Measurements from ENCODE around the gene PYGB.
"Not testable (repeated sequence)": the region's sequence is repeated elsewhere in the genome, so short reads cannot be mapped to it uniquely, and the experiment has no call there.

The PYGB gene

DNA sequence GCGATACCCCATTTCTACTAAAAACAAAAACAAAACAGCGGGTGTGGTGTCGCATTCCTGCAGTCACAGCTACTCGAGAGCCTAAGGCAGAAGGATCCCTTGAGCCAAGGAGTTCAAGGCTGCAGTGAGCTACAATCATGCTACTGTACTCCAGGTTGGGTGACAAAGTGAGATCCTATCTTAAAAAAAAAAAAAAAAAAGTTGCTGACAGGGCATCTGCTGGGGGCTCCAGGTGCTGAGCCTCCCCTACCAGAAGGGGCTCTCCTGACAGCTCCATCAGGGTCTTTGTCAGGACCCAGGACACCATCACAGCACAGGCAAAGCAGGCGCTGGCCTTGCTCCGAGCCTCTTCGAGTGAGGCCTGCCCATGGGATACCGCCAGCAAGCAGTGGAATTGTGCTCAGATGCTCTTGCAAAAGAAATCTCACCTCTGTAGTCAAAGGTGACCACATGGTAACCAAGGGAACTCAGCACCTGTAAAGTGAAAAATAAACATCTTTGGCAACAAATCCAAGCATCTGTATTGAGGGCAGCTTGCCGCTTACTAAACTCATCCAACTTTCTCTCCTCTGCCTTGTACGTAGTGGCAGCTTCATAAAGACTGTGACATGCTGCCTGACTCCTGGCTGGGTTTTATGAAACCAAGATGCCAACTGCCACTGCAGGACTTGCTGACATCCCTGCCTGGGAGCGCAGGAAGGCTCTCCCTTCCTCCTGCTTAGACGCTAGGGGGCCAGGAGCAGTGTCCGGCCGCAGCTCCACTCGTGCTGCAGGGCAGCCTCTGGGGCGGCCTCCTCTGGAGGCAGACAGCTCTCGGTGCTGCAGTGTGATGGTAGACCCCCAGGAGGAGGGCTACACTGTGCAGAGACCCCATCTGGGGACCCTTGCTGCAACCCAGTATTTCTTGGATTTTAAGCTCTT is 66.9 kb downstream of the PYGB start:
- no peak for DNase-seq

DNA sequence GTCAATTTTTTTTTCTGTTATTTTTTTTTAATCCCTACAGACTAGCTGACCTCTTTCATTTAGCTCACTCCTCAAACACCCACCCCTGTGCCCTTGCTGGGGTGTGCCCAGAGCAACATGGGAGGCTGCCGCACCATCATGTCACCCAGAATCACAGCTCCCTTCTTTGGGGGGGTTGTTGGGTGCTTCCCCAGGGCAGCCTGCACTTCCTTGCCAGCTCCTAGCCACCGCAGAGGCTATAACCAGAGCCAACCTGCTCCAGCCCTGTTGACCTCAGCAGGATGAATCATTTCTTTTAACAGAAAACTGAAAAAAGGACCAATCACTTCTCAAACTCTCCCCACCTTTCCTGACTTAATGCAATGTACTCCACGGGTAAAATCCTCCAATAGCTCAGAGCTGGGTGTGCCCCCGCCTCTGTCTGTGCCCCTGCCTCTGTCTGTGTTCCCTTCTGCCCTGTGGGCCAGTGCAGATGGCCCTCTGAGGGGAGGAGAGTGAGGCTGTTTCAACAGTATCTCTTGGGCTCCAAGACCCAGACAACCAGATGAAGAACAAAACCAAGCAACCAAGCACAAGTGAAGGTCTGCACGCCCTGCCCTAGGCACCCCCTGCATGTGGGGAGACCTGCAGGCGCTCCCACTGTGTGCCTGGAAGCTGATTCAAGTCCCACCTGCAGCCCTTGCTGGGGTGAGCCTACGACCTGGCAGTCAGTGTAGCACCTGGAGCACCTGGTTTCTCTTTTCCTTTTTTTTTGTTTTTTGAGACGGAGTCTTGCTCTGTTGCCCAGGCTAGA is 67.7 kb downstream of the PYGB start:
- no peak for DNase-seq

DNA sequence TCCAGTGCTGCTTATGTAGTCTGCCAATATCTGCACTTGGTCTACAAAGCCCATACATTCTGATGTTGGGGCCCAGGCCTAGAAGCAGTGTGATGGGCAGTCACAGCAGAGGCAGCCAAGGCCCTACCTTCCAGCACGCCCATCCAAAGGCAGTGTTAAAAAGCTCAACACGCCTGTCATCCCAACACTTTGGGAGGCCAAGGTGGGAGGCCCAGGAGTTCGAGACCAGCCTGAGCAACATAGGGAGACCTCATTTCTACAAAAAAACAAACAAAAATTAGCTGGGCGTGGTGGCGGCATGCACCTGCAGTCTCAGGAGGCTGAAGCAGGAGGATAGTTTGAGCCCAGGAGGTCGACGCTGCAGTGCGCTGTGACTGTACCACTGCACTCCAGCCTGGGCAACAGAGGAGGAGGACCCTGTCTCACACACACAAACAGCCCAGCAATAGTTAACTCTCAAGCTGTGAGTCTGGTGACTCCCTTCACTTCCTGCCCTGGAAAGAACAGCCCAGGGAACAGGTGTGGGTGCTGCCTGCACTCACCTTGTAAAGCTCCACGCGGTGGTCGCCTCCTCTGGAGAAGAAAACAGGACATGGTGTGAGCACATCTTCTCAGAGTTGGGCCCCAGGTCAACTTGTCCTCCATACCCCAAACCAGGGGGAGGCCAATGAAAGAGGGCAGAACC is 68.8 kb downstream of the PYGB start:
- no peak for DNase-seq

DNA sequence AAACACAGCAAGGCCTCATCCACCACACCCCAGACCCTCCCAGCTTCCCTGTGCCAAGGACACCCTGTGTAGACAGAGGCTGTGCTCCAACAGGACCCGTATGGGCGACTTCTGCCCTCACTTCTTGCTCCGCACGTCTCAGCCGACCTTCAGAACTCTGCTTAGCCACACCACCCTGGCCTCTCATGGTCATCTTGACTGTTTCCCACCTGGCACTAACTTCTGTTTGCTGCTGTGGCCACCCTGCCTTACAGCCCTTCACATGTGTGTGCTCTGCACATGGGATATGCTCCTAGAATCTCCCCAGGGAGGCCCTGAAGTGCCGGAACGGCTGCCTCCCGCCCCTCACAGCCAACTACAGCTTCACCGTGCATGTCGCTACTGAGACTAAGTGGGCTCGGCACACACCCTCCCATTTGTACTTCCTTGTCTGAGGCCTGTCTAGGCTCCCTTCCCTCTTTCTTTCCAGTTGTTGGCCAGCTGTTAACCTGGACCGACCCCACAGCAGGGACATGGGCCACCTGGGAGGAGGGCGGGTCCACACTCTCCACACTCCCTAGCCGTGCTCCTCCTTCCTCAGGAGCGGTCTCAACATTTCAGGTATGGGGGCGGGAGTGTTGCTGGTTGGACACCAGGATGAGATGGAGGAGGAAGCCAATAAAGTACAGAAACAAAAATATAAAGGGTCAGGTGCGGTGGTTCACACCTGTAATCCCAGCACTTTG is 69.6 kb downstream of the PYGB start:
- DNase-seq = no peak

DNA sequence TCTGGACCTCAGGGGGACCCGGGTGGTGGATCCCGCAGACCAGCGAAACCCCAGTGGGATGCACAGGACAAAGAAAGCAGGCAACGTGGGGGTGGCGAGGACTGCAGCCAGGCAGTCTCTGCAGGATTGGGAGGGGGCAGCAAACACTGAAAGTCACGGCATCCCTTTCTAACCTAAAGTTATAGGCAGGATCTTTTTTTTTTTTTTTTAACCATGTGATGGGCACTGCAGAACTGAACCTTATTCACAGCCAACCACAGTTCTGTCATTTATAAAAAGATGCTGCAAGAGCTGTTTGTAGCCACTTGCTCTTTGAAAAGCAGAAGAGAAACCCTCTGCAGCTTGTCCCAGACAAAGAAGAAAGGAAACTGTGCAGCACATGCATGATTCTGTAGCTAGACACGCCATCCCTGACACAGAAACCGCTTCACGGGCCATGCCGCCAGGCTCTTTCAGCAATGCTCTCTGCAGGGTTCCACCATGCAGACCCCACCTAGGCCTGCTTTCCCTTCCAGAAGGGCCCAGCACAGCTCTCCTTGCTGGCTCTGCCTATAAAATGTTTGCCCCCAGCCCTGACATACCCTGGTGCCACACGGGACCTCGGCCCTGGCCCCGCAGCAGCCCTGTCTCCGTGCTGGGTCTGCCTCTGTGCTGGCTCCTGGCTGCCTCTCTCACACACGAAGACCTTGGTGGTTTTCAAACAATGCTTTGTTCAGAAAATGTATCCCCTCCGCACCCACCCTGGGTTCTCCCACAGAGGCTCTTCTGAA is 70.8 kb downstream of the PYGB start:
- DNase-seq = no peak

DNA sequence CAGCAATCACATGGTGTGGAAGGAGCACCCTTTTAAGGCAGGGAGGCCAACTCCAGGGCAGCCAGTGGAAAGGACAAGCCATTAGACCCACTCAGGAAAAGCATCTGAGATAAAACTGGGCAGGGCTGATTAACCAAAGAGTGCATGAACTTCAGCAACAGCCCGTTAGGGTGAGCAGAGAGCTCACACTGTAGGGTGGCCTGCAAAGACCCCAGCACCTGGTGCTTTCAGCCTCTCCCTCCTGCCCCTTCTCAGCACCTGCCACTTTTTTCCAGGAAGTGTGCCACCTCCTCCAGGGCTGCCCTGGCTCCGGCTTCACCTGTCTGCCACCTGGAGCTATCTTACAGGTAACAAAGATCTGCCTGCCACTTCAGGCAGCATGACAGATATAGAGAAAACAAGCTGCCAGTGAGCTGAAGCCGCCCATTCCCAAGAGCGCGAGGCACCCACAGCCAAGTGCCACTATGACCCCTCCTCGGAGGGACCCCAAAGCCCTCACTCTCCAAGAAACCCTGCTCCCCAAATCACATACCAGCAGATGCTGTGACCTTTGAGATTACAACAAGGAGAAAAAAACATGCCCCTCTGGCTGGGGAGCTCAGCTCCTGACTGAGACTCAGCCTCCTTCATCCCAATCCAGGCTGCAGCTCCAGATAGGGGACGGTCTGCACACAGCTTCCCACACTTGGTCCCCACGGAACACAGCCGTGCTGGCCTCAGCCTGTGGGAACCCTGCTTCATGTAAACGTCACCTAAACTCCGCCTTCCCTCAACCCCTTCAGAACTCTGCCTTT is 71.6 kb downstream of the PYGB start:
- DNase-seq = no peak

DNA sequence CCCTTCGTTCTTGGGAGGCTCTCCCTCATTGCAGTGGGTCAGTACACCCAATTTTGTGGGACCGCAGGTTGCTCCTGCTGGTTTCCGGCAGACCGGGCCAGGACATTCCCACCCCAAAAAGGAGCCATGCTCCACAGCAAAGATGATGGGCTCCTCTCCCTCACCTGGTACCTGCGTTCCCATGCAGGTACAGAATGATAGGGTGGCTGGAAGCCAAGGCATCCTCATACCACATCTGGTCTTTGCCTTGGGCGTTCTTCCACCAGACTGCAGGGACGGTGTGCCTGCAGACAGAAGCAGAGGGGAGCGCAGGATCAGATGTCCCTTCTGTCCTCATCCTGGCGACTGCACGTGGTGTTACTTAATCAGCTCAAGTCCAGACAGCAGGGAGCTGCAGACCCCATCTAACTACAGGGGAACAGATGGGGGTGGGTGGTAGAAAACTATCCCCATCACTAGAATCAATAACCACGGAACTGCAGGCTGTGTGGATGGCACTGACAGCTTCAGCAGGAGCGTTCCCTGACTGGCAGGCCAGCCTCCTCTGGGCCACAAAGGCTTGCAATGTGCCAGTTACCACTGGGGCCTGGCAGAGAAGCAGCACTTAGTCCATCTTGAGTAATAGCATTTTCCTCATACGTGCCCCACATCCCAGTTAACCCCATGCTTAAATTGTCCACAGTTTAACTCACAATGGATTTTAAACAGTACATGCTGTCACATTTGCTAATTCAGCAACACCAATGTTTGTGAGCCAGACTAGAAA is 72.3 kb downstream of the PYGB start:
- DNase-seq = no peak

DNA sequence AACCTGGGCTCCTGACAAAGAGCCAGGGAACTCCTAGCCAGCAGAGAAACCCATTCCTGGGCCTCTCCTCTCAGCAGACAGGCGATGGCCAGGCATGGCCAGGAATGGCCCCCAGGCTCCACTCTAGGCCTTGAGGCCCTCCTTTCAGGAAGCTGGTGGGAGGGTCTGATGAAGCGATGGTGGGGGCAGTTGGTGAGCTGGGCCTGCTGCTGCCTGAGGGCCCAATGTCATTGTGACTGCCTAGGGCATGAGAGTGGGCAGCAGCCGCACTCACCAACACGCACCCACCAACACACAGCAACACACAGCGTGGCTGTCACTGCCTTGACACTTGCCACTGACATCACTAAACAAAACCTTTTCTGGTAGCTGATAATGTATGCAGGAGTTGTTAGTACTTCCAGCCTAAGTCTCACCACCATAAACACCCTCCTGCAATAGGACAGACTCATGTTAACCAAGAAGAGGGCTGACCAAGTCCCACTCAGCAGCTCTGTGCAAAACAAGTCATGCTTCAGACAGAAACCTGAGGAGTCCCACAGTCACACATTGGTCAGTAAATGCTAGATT is 73.5 kb downstream of the PYGB start:
- DNase-seq = no peak

DNA sequence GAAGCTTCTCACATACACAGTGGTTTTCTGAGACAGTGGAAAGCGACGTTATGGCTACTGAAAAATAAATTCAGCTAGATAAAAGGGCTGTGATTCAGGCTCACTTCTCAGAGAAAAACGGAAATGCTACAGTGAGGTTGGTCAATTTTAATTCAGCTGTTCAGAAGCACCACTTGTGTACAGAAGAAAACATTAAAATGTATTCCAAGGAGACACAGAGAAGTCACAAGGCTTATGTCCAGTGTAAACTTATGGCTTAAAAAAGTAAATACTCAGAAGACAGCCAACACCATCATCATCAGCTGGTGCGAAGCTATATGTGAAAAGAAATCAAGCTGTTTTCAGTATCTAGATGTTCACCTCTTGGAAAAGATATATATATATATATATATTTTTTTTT is 74.1 kb downstream of the PYGB start:
- no peak for DNase-seq

DNA sequence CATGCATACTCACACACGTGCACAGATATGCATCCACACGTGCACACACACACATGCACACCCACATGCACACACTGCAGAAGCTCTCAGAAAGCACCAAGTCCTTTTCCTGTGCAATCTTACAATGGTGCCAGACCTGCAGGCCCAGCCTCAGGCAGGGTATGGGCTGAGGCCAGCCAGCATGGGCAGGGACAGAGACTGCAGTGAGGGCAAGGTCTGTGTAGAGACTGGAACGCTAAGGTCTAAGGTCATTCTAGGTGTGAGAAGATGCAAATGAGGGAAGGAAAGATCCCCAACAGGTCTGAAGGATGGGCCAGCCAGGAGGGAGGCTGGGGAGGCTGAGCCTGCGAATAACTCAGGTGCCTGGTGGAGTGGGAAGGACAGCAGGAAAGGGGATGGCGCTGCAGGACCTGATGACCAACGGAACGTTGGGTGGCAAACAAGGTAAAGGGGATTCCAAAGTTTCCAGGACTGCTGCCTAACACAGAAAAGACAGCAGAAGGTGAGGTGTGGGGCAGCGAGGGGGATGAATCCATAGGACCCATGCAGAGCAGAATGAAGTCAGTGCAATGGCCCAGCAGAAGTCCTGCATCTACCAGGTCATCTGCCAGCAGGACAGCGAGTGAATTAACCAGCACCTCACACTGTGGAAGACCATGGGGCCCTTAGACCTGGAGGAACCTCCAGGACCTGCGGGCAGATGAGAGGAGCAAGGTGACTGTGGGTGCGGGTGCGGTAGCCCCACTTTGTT is 75.8 kb downstream of the PYGB start:
- no peak for DNase-seq

DNA sequence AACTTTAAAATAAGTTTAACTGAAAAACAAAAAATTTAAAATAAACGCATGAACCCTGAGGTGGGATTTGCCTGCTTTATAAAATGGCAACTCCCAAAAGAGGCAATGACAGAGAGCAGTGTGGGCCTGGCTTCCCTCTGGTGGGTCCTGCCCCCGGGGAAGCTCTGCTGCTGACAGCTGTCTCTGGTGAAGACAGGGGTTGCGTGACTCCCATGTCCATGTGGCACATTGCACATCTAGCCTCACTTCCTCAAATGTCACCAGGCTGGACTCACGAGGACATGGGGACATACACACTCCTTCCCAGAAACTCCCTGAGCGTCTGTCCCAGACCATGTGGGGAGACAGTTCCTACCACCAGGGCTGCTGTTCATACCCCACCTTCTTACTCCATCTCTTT is 76.5 kb downstream of the PYGB start:
- DNase-seq = no peak

DNA sequence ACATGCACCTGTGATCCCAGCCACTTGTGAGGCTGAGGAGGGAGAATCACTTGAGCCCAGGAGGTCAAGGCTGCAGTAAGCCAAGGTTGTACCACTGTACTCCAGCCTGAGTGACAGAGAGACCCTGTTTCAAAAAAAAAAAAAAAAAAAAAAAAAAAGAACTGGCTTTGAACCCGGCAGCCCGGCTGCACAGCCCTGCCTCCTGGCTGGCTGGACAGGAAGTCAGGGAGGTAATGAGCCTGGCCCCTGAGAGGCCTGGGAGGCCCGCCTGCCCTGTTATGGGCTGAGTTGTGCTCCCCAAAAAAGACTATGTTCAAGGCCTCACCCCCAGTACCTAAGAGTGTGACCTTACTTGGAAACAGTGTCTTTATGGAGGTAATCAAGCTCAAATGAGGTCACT is 77.2 kb downstream of the PYGB start:
- DNase-seq = no peak

DNA sequence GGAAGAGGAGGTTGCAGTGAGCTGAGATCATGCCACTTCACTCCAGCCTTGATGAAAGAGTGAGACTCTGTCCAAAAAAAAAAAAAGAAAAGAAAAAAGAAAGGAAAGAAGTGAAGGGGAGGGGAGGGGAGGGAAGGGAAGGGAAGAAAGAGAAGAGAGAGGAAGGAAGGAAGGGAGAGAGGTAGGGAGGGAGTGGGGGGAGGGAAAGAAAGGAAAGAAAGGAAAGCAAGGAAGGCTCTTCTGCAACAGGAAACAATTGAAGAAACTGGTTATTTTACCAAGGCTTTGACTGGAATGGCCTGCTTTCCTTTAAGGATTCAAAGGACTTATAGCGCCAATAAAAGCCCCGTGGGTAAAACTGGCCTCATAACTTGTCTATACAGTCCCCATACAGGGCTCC is 78.1 kb downstream of the PYGB start:
- DNase-seq = no peak

DNA sequence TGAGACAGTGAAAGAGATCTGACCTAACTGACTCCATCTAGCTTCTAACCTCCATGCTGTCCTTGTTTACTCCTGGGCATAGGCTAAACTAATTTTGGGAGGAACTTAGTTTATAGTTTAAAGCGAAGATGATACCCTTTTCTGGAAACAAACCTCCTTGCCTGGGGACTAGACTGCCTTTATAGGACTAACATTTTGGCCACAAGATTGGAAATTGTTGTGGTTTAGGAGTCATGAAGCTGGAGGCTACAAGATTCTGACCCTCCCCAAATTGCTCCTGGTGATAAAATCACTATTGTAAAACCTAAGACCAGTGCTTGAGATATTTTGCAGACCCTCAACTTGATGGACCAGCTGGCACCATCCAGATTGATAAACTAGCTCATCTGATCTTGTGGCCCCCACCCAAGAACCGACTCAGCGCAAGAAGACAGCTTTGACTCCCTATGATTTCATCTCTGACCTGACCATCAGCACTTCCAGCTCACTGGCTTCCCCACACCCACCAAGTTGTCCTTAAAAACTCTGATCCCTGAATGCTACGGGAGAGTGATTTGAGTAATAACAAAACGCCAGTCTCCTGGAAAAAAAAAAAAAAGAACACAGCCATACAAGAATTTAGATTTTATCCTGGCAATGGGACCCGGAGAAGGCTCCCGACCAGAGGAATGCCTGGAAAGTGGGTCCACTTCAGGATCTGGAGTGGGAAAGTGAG is 79.8 kb downstream of the PYGB start:
- no peak for DNase-seq

DNA sequence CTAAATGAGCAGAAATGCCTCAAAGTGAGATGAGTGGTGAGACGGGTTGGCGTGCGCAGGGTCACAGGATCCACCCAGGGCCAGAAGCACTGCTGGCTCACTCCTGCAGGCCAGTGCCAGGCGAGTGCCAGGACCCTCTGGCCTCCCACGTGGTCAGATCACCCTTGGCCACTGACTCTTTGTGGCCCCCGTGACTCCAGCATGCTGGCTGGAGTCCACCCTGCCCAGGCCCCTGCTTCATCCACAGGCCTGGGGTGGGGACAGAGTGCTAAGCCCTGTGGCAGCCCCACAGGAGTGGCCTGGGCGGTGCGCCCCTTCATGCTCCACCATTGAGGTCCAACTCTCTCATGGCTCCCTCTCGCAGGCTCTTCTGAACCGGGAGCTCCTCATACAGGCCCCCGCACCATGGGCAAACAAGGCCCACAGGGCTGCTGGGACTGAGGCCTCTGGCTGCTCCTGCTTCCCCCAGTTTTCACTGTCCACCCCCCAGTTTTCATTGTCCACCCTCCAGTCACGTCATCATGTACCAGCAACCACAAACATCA is 81.1 kb downstream of the PYGB start:
- no peak for DNase-seq

DNA sequence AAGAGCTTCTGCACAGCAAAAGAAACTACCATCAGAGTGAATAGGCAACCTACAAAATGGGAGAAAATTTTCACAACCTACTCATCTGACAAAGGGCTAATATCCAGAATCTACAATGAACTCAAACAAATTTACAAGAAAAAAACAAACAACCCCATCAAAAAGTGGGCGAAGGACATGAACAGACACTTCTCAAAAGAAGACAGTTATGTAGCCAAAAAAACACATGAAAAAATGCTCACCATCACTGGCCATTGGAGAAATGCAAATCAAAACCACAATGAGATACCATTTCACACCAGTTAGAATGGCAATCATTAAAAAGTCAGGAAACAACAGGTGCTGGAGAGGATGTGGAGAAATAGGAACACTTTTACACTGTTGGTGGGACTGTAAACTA is 87.1 kb downstream of the PYGB start:
- DNase-seq = not testable (repeated sequence)

DNA sequence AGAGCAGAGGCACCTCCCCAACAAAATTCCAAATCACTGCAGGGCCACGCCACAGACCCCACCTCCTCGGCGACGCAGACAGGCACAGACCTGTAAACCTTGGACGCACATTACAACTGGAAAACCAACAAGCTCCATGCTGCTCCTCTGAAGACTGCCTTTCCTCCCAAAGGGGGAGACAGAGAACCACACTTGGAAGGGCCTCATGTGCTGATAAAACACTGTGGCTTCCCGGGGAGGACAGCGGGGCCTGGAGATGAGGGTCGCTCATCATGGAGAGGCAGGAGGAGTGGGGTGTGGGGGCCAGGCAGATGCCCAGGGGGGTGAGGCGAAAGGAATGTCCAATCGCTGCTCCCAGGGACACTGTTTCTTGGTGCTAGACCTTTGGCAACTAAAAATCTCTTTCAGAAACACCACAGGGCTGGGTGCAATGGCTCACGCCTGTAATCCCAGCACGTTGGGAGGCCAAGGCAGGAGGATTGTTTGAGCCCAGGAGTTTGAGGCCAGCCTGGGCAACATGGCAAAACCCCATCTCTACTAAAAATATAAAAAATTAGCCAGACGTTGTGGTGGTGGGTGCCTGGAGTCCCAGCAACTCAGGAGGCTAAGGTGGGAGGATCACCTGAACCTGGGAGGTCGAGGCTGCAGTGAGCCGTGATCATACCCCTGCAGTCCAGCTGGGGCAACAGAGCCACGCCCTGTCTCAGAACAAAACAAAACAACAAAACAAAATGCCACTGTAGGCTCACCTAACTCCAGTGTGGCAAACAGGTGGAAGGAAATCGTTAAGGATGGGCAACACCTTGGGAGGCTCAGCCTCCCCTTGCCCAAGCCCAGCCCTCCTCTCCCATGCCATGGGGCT is 88.9 kb downstream of the PYGB start:
- DNase-seq = no peak

Data from right kidney (tissue), 1 donor.